Measurements from ENCODE around the gene NCL.
"Not testable (repeated sequence)": the region's sequence is repeated elsewhere in the genome, so short reads cannot be mapped to it uniquely, and the experiment has no call there.

Gene NCL

GRCh38 chr2:231405601-231406367 is 58.5 kb downstream of the NCL start:
- not testable (repeated sequence) for DNase-seq (ENCODE audit: low read depth in 2 of 2)

GRCh38 chr2:231404183-231404578 is 60.1 kb downstream of the NCL start:
- DNase-seq (ENCODE audit: low read depth in 2 of 2), result not testable (repeated sequence)
